ENCODE measurements around the gene CEP290.

GRCh38 chr12:88058719-88059077 is 83.2 kb downstream of the CEP290 start:
- TF ChIP-seq CTCF (IDR thresholded peaks at IDR 0.05; ENCODE audit: low read depth, low read length) (no peak), EZH2phosphoT487 (IDR thresholded peaks at IDR 0.05; ENCODE audit: low read depth) (no peak)
